ENCODE data around the gene EIF5AL1.
"Not testable (repeated sequence)": the region's sequence is repeated elsewhere in the genome, so short reads cannot be mapped to it uniquely, and the experiment has no call there.

The EIF5AL1 gene

DNA sequence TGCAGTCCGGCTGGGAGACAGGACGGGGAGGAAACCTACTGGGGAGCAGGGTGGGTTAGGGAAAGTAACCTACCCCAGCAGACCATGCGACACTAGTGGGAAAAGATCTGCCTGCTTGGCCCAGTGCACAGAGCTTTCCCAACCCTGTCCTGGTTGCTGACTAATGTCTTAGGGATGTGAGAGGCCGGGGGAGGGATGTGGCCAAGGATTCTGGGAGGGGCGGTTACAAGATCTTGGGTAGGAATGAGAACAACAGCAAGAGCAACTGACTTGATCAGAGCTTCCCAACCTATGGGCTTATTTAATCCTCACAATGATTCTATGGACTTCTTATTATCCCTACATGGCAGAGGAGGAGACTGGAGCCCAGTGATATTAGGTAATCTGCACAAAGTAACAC is 24.0 kb upstream of the EIF5AL1 start:
- no peak for DNase-seq

GRCh38 chr10:79488870-79489269 is 23.5 kb upstream of the EIF5AL1 start:
- no peak for DNase-seq

DNA sequence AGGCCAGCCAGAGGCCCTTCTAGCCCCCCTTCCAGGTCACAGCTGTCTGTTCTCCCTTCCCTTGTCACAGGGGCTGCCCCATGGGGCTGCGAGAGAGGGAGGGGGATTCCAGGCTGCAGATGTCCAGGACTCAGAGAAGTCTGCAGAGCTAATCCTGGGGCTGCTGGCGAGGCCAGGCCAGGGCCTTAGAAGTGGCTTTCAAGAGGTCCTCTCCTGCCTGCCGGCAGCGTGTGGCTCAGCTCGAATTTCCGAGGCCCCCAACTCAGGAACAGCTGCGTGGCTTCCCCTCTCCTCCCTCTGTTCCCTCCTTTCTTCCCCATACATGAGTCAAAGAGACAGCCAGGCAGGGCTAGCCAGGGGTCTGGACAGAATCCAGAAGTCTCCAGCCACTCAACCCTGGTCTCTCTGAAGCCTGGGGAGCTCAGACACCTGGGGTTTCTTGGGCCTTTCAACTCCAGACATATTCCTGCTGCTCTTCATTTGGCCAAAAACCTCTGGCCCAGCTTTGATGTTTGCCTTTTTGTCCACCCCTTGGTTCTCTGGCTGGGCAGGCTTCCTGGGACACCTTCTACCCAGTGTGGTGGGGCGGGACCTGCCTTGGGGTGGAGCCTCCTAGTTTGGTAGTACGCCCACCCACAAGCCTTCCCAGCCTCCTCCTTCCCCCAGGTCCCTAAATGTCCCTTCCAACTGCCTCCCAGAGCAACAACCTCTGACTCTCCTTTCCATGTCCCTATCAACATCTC is 21.8 kb upstream of the EIF5AL1 start:
- peak; percentile 77 to 93 for DNase-seq

DNA sequence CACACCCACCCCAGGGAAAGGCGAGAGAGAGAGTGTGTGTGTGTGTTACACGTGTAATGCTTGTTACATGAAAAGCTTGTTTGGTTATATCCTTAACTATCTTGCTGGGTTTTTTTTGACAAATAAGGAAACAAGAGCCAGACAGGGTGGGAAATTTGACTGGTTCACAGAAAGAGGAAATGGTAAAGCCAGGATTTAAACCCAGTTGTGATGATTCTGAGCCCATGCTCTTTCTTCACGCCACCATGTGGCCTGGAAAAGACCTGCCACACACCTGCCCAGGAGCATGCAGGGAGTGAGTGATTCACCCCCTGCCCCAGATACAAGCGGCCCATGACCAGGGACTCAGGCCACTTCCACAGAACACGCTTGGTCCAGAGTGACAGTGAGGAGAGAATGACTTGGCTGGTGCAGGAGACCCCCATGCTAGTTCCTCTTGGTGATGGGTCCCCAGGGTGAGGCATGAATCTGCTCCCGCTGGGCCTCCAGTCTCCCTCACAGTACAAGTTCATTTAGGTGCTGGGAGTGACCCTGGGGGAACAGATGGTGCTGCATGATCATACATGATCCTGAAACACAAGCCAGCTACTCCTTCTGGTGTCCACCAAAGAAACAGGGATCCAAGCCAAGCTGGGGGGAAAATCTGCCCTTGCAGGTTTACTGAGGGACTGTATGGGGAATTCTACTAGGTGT is 21.0 kb upstream of the EIF5AL1 start:
- peak in 1 of 2 experiments; percentile 54 for DNase-seq

DNA sequence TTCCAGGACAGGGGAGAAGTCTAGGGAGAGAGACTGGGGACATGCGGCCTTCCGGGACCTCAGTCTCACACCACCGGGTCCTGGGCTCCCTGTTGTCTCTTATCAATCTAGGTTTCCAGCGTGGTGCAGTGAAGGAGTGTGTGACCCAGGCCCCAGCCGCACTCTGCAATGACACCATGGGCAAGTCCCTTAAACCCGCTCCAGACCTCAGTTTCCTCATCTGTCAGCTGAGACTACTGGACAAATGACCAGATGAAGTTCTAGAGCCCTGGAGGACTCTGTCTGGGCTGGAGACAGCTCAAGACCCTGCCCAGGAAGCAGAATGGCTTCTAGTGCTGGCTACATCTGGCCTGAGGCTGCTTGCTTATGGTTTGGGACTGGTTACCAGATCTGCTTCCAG is 20.1 kb upstream of the EIF5AL1 start:
- no peak for DNase-seq

GRCh38 chr10:79492839-79493238 is 19.5 kb upstream of the EIF5AL1 start:
- peak in 1 of 2 experiments; percentile 28 for DNase-seq

- no peak for DNase-seq
Measured at GRCh38 chr10:79493806-79494205, 18.5 kb upstream of the EIF5AL1 start.

GRCh38 chr10:79494871-79495705 is 17.2 kb upstream of the EIF5AL1 start:
- peak in 1 of 2 experiments; percentile 9 for DNase-seq

DNA sequence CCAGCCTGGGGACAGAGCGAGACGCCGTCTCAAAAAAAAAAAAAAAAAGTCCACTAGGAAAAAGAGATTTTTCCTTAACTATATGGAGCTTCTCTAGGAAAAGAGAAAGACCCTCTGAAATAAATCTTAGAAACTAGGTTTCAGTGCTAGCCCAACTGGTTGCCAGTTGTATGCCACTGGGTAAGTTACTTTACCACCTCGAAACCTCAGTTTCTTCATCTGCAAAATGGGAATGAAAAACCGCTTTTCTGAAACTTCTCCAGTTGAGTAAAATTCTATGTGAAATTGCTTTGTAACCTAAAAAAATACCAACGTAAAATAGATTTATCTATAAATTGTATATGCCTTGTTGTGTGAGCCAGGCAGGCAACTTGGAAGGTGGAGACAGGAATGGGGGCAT is 16.5 kb upstream of the EIF5AL1 start:
- DNase-seq, result no peak

GRCh38 chr10:79496896-79497295 is 15.4 kb upstream of the EIF5AL1 start:
- no peak for DNase-seq

- DNase-seq, result no peak
Measured at GRCh38 chr10:79498291-79498829, 14.0 kb upstream of the EIF5AL1 start.

- peak in 1 of 2 experiments; percentile 22 for DNase-seq
Measured at GRCh38 chr10:79502561-79503309, 9.6 kb upstream of the EIF5AL1 start.

- not testable (repeated sequence) for DNase-seq
Measured at GRCh38 chr10:79503787-79504186, 8.5 kb upstream of the EIF5AL1 start.

GRCh38 chr10:79504483-79504882 is 7.8 kb upstream of the EIF5AL1 start:
- DNase-seq, result not testable (repeated sequence)

GRCh38 chr10:79505328-79505727 is 7.0 kb upstream of the EIF5AL1 start:
- peak in 1 of 2 experiments; percentile 50 for DNase-seq

- no peak for DNase-seq
Measured at GRCh38 chr10:79505829-79506228, 6.5 kb upstream of the EIF5AL1 start.

DNA sequence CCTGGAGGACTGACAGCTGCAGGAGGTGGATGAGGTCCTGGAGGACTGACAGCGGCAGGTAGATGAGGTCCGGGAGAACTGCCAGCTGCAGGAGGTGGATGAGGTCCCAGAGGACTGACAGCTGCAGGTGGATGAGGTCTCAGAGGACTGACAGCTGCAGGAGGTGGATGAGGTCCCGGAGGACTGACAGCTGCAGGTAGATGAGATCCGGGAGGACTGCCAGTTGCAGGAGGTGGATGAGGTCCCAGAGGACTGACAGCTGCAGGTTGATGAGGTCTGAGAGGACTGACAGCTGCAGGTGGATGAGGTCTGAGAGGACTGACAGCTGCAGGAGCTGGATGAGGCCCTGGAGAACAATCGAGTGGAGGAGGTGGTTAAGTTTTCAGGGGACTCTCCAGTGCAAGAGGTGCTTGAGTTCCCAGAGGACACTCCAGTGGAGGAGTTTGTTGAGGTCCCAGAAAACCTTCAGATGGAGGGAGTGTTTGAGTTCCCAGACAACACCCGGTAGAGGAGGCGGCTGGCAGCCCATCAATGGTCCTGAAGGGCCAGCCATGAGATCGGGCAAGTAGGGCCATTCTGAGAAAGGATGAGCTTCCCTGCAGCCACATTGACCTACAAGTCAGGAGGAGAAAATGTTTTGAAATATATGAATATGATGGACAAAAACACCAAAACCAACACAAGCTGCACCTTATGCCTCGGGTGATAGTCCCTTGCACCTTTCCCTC is 4.7 kb upstream of the EIF5AL1 start:
- peak in 1 of 2 experiments; percentile 45 for DNase-seq

- DNase-seq, result not testable (repeated sequence)
Measured at GRCh38 chr10:79508245-79508644, 4.1 kb upstream of the EIF5AL1 start.

DNA sequence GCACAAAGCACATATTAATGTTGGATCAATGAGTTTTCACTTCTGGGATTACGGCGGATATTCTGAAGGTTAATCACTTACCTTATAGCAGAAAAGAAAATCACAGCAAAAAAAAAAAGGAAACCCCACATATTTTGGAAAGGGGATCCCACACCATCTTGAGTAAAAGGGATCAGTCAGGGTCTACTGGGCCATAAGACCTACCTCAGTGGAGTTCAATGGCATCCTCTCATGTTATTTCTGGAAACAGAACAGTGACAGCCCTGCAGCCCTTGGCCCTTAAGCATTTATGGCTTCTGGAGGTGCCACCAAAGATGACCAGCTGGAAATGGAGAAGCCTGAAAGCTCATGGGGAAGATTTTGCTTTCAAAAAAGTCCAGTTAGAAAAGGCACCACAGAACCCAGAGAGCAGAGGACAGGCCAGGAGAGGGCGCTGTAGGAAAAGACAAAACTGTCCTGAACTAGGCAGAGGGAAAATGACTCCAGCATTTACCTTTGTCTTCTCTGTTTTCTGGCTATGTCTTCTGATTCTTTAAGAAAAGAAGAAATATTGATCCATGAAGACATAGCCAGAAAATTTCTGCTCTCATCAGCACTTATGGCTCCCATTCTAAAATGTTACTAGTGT is 2.9 kb upstream of the EIF5AL1 start:
- DNase-seq, result not testable (repeated sequence)

DNA sequence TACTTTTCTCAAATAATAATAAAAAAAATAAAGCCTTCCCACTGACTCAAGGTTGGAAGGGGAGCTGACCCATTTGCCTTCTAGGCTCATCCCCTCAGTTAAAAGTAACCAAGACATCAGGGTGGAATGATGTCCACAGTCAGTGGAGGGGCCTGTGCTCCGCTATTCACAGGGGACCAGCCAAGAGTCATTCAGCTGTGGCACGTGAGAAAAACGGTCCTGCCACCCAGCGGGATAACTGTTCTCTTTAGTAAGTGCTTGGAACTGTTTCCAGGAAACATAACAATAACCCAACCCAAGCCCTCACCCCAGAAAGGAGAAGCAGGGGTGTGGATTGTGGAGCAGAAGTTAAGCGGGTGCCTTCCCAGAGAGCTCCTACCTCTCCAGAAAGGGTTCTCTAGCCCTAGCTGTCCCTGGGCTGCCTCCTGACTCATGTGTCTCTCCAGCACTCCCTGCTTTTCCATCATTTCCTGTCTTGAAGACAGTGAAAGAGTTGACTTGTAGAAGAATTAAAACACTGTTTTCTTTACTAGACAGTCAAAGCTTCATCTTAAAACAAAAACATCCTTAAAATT is 2.3 kb upstream of the EIF5AL1 start:
- DNase-seq, result not testable (repeated sequence)
